Ishikawa (cell line): Measurements from ENCODE around the gene EIF2AK3.

Experiments
- CEBPB ChIP-seq: IDR thresholded peaks from 2 replicates; pipeline ENCODE4 v1.6.1; 2012
- CREB1 ChIP-seq: IDR thresholded peaks from 2 replicates; pipeline ENCODE4 v1.6.1; 2012; ENCODE audit warnings: low read depth
- EGR1 ChIP-seq: IDR thresholded peaks from 2 replicates; pipeline ENCODE4 v1.6.1; 2012
- EP300 ChIP-seq: IDR thresholded peaks from 2 replicates; pipeline ENCODE4 v1.6.1; 2012; ENCODE audit warnings: borderline replicate concordance
- FOXM1 ChIP-seq: IDR thresholded peaks from 2 replicates; pipeline ENCODE4 v1.6.1; 2012; ENCODE audit warnings: low read depth, borderline replicate concordance
- NFIC ChIP-seq: IDR thresholded peaks from 2 replicates; pipeline ENCODE4 v1.6.1; 2012
- RAD21 ChIP-seq: IDR thresholded peaks from 2 replicates; pipeline ENCODE4 v1.6.1; 2012; ENCODE audit warnings: low read depth
- TAF1 ChIP-seq: IDR thresholded peaks from 2 replicates; pipeline ENCODE4 v1.6.1; 2012; ENCODE audit warnings: low read depth, mild to moderate bottlenecking
- TCF12 ChIP-seq: IDR thresholded peaks from 2 replicates; pipeline ENCODE4 v1.6.1; 2012; ENCODE audit warnings: low read depth
- TEAD4 ChIP-seq: IDR thresholded peaks from 2 replicates; pipeline ENCODE4 v1.6.1; 2012
- YY1 ChIP-seq: IDR thresholded peaks from 2 replicates; pipeline ENCODE4 v1.6.1; 2012; ENCODE audit warnings: low read depth
- ZBTB7A ChIP-seq: IDR thresholded peaks from 2 replicates; pipeline ENCODE4 v1.6.1; 2012; ENCODE audit warnings: low read depth
- TF ChIP-seq, protein P1 (sequence below): IDR thresholded peaks from 2 replicates; pipeline ENCODE4 v1.6.1; 2012; ENCODE audit warnings: low read depth, mild to moderate bottlenecking
- TF ChIP-seq, protein P2 (sequence below): IDR thresholded peaks from 2 replicates; pipeline ENCODE4 v1.6.1; 2012
- TF ChIP-seq, protein P3 (sequence below): IDR thresholded peaks from 2 replicates; pipeline ENCODE4 v1.6.1; 2012

Gene EIF2AK3

DNA sequence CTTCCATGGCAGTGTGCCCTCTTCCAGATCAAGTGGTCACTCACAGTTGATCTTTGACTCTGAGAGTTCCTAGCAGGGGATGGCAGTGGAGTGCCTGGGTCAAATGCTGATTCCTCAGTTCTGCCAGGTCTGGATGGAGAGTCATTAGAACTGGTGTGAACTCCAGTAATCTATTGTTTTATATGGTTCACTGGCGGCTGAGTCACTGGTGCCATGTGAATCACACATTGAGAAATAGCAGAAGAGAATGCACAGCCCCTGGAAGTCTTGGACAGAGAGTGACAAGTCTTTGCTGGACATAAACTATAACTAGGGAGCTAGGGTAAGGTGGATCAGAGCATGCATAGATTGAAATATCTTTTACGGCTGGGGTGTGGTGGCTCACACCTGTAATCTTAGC is 86.9 kb downstream of the EIF2AK3 start:
- TF ChIP-seq CEBPB: peak; percentile 45; the same call in 1 of the 2 replicates
- no peak for TF ChIP-seq RAD21

DNA sequence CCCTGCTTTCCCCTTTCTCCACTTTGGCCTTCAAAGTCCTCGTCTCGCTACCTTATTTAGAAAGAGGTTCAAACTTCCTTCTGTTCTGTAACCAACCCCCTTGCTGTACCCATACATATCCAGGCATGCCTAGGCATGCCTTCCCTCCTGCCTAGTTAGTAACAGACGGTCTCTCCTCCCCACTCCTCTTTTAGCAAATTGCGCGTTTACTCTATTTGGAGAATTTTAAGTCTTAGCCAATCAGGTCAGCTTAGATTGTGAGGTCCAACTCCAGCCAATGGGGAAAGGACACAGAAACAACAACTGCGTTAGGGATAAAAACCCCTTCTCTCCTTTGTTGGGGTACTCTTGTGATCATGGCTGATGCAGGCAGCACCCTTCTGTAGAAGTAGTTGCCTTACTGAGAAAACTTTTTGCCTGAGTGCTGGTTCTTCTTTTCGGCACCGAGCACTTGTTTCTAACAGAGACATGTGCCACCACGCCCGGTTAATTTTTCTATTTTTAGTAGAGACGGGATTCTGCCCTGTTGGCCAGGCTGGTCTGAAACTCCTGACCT is 88.8 kb downstream of the EIF2AK3 start:
- TF ChIP-seq, protein P1, sequence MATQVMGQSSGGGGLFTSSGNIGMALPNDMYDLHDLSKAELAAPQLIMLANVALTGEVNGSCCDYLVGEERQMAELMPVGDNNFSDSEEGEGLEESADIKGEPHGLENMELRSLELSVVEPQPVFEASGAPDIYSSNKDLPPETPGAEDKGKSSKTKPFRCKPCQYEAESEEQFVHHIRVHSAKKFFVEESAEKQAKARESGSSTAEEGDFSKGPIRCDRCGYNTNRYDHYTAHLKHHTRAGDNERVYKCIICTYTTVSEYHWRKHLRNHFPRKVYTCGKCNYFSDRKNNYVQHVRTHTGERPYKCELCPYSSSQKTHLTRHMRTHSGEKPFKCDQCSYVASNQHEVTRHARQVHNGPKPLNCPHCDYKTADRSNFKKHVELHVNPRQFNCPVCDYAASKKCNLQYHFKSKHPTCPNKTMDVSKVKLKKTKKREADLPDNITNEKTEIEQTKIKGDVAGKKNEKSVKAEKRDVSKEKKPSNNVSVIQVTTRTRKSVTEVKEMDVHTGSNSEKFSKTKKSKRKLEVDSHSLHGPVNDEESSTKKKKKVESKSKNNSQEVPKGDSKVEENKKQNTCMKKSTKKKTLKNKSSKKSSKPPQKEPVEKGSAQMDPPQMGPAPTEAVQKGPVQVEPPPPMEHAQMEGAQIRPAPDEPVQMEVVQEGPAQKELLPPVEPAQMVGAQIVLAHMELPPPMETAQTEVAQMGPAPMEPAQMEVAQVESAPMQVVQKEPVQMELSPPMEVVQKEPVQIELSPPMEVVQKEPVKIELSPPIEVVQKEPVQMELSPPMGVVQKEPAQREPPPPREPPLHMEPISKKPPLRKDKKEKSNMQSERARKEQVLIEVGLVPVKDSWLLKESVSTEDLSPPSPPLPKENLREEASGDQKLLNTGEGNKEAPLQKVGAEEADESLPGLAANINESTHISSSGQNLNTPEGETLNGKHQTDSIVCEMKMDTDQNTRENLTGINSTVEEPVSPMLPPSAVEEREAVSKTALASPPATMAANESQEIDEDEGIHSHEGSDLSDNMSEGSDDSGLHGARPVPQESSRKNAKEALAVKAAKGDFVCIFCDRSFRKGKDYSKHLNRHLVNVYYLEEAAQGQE: no peak
- TF ChIP-seq, protein P2, sequence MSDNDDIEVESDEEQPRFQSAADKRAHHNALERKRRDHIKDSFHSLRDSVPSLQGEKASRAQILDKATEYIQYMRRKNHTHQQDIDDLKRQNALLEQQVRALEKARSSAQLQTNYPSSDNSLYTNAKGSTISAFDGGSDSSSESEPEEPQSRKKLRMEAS: no peak
- TF ChIP-seq TCF12: no peak
- no peak for TF ChIP-seq YY1
- no peak for TF ChIP-seq CREB1
- TF ChIP-seq EGR1: no peak
- TF ChIP-seq, protein P3, sequence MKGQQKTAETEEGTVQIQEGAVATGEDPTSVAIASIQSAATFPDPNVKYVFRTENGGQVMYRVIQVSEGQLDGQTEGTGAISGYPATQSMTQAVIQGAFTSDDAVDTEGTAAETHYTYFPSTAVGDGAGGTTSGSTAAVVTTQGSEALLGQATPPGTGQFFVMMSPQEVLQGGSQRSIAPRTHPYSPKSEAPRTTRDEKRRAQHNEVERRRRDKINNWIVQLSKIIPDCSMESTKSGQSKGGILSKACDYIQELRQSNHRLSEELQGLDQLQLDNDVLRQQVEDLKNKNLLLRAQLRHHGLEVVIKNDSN: no peak
- no peak for TF ChIP-seq FOXM1
- TF ChIP-seq CEBPB: no peak

DNA sequence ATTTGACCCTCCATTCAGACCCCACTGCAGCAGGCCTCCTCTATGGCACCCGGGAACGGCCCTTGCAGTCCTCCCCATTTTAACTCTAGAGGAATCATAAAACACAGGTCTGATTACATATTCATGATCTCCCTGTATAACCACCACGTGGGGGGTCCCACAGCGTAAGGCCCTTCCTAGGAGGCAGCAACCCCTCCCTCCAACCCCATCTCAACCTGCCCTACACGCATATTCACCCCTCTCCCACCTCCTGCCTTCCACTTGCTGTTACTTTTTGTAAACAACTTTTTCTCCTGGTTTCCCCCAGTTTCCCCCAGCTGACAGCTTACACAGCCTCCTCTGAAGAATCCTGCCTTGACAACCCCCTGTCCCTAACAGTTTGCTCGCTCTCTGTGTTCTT is 89.6 kb downstream of the EIF2AK3 start:
- no peak for TF ChIP-seq CREB1
- TF ChIP-seq CEBPB: no peak
- TF ChIP-seq, protein P1: no peak
- no peak for TF ChIP-seq EP300
- TF ChIP-seq FOXM1: no peak
- TF ChIP-seq TAF1: no peak
- TF ChIP-seq TCF12: no peak

DNA sequence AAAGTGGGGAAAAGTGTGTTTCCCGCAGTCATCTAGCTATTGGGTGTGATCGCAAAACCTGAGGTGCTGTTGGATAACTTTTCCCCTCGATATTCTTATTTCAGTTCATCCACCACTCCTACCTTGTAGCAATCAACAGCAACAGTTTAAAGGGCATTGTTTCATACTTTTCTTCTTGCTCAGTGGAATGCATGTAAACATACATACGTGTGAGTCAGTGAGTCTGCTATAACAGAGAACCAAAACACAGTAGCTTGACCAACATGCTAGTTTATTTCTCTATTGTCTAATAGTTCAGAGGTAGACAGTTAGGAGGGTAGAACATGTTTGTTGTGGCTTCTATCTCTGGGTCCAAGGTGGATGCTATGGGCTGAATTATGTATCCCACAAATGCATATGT is 97.2 kb downstream of the EIF2AK3 start:
- no peak for TF ChIP-seq RAD21
- TF ChIP-seq TCF12: no peak
- no peak for TF ChIP-seq EGR1
- no peak for TF ChIP-seq CREB1
- TF ChIP-seq TEAD4: no peak
- no peak for TF ChIP-seq FOXM1
- no peak for TF ChIP-seq CEBPB
- TF ChIP-seq, protein P3: no peak
- TF ChIP-seq NFIC: no peak
- TF ChIP-seq YY1: no peak
- TF ChIP-seq ZBTB7A: no peak
- TF ChIP-seq, protein P1: no peak

DNA sequence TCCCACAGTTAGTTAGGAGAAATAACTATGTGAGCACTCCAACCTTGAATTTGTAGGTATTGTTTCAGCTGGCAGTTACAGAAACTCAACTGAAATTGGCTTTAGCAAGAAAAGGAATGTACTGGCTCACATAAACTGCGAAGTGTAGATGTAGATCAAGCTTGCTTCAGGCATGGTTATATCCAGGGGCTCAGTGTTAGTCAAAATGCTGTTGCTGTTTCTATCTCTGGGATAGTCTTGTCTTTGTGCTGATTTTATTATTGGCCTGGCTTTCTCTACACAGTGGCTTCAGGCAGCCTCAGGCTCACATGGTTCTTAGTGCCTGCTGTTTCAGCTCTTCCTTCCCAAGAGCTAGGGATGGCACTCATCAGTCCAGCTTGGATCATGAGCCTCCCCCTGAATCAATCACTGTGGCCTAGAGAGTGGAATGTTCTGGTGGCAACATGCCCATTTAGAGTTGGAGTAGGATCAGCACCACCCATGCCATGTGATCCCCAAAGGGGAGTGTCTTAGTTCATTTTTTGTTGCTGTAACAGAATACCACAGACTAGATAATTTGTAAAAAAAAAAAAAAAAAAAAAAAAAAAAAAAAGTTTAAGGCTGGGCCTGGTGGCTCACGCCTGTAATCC is 105.7 kb downstream of the EIF2AK3 start:
- no peak for TF ChIP-seq EGR1
- no peak for TF ChIP-seq YY1
- TF ChIP-seq, protein P2: no peak
- TF ChIP-seq, protein P1: no peak
